SK-N-SH (cell line): ENCODE results near the gene SRGAP3. TPM values are rescaled to one million over a fixed set of nuclear protein-coding genes. Genes with fewer than 3 reads are reported as not detected.

Experiments used
- CTCF ChIA-PET: fragments of 300-600, 350-600 bp; formaldehyde crosslinking; extraction: SDS; loops from one replicate; lab custom pipeline; 2021; lab: Yijun Ruan, JAX
- POLR2A ChIA-PET: fragments of 350-600 bp; sonication (Branson Sonifier 250); formaldehyde crosslinking; extraction: SDS; loops from one replicate; lab custom pipeline; 2020; ENCODE audit warnings: antibody characterized with exemption, inconsistent platforms; lab: Yijun Ruan, JAX
- DNase-seq: peaks from one replicate; pipeline ENCODE4 v3.0.0; 2012
- H2AFZ ChIP-seq: fragments of 200-600 bp; sonication (generic); 2 replicates; pipeline ENCODE4 v1.8.1; 2016; ENCODE audit warnings: antibody characterized with exemption, mild to moderate bottlenecking, low read depth
- H3F3A ChIP-seq: fragments of 200-600 bp; sonication (generic); replicated peaks from 2 replicates; pipeline ENCODE3; 2016; ENCODE audit warnings: antibody characterized with exemption, mild to moderate bottlenecking; ENCODE audit not compliant: insufficient read depth
- H3K27ac ChIP-seq, 2 experiments: fragments of 200-500 bp in 1 of 2; fragments of 200-600 bp in 1 of 2; sonication (Bioruptor generic) in 1 of 2; sonication (generic), shearing (Covaris generic) in 1 of 2; 2 replicates each; pipeline versions ENCODE4 v1.5.1 to v1.6.1; 2014 to 2016; ENCODE audit warnings: low read depth in 2 of 2, inconsistent platforms in 1 of 2, low read length in 1 of 2, mild to moderate bottlenecking in 1 of 2, mixed read lengths in 1 of 2
- H3K27me3 ChIP-seq: fragments of 200-600 bp; sonication (generic), shearing (Covaris generic); 2 replicates; pipeline ENCODE4 v1.6.1; 2016; ENCODE audit warnings: mixed run types; ENCODE audit not compliant: insufficient read depth
- H3K36me3 ChIP-seq, 2 experiments: fragments of 200-500 bp in 1 of 2; fragments of 200-600 bp in 1 of 2; sonication (Bioruptor generic) in 1 of 2; sonication (generic) in 1 of 2; replicated peaks in 1 of 2; 2 replicates each; pipeline versions ENCODE3 to v1.5.1; 2014 to 2016; ENCODE audit warnings: low read length in 1 of 2, mild to moderate bottlenecking in 1 of 2; ENCODE audit not compliant: insufficient read depth in 2 of 2, control insufficient read depth in 1 of 2
- H3K4me1 ChIP-seq, 2 experiments: fragments of 200-500 bp in 1 of 2; fragments of 200-600 bp in 1 of 2; sonication (Bioruptor generic) in 1 of 2; sonication (generic), shearing (Covaris generic) in 1 of 2; 2 replicates each; pipeline versions ENCODE4 v1.5.1 to v1.6.1; 2014 to 2016; ENCODE audit warnings: low read depth in 1 of 2, low read length in 1 of 2, mixed run types in 1 of 2; ENCODE audit not compliant: insufficient read depth in 2 of 2, control insufficient read depth in 1 of 2
- H3K4me2 ChIP-seq: fragments of 200-600 bp; sonication (generic), shearing (Covaris generic); 2 replicates; pipeline ENCODE4 v1.6.1; 2017; ENCODE audit warnings: mixed run types
- H3K4me3 ChIP-seq, 2 experiments: fragments of 200-500 bp in 1 of 2; fragments of 200-600 bp in 1 of 2; sonication (Bioruptor generic) in 1 of 2; sonication (generic), shearing (Covaris generic) in 1 of 2; 2 replicates each; pipeline versions ENCODE4 v1.5.1 to v1.8.1; 2014 to 2016; ENCODE audit warnings: low read depth in 2 of 2, inconsistent platforms in 1 of 2, low read length in 1 of 2, mild to moderate bottlenecking in 1 of 2, mixed read lengths in 1 of 2, moderate library complexity in 1 of 2
- H3K79me2 ChIP-seq: fragments of 200-600 bp; sonication (generic); 2 replicates; pipeline ENCODE4 v1.8.1; 2017; ENCODE audit warnings: mild to moderate bottlenecking; ENCODE audit not compliant: insufficient read depth
- H3K9ac ChIP-seq: fragments of 200-600 bp; sonication (generic); 2 replicates; pipeline ENCODE4 v1.6.1; 2017; ENCODE audit warnings: mixed run types
- H3K9me2 ChIP-seq: fragments of 200-600 bp; sonication (generic); 2 replicates; pipeline ENCODE4 v1.6.1; 2017; ENCODE audit warnings: mixed run types
- H3K9me3 ChIP-seq: fragments of 200-600 bp; sonication (generic); 2 replicates; pipeline ENCODE4 v1.6.1; 2017; ENCODE audit warnings: mixed run types, mild to moderate bottlenecking, moderate library complexity
- H4K20me1 ChIP-seq: fragments of 200-600 bp; sonication (generic); 2 replicates; pipeline ENCODE4 v1.6.1; 2017; ENCODE audit warnings: mild to moderate bottlenecking, mixed run types; ENCODE audit not compliant: insufficient read depth
- CHD2 ChIP-seq: fragments of 150-350 bp; IDR thresholded peaks from 2 replicates; pipeline ENCODE4 v1.6.1; 2018; ENCODE audit warnings: low read length; ENCODE audit not compliant: partially characterized antibody
- ELF1 ChIP-seq: IDR thresholded peaks from 2 replicates; pipeline ENCODE4 v1.4.0; 2012
- FOXM1 ChIP-seq: IDR thresholded peaks from 2 replicates; pipeline ENCODE4 v1.4.0; 2012; ENCODE audit warnings: low read depth, mild to moderate bottlenecking
- GABPA ChIP-seq: IDR thresholded peaks from 2 replicates; pipeline ENCODE4 v1.4.0; 2012; ENCODE audit warnings: low read depth, mild to moderate bottlenecking
- GATA2 ChIP-seq: sonication (generic); formaldehyde crosslinking; IDR thresholded peaks from 2 replicates; pipeline ENCODE4 v1.5.0; 2020; ENCODE audit warnings: mild to moderate bottlenecking, missing genetic modification reagents
- JUND ChIP-seq: IDR thresholded peaks from 2 replicates; pipeline ENCODE4 v1.4.0; 2012
- MEF2A ChIP-seq: IDR thresholded peaks from 2 replicates; pipeline ENCODE4 v1.4.0; 2012; ENCODE audit warnings: low read depth, borderline replicate concordance
- MXI1 ChIP-seq: IDR thresholded peaks from 2 replicates; pipeline ENCODE4 v1.6.1; 2012; ENCODE audit warnings: mild to moderate bottlenecking, low read depth, low read length, improper control_type of control experiment
- NFIC ChIP-seq: IDR thresholded peaks from 2 replicates; pipeline ENCODE4 v1.4.0; 2012; ENCODE audit warnings: borderline replicate concordance
- RCOR1 ChIP-seq: fragments of 150-350 bp; IDR thresholded peaks from 2 replicates; pipeline ENCODE4 v1.6.1; 2017; ENCODE audit warnings: antibody characterized with exemption, low read length
- RXRA ChIP-seq: IDR thresholded peaks from 2 replicates; pipeline ENCODE4 v1.4.0; 2012; ENCODE audit warnings: low read depth, mild to moderate bottlenecking, borderline replicate concordance
- SMC3 ChIP-seq: IDR thresholded peaks from 2 replicates; pipeline ENCODE4 v1.6.1; 2012; ENCODE audit warnings: low read depth, low read length, improper control_type of control experiment
- TAF1 ChIP-seq: IDR thresholded peaks from 2 replicates; pipeline ENCODE4 v1.6.1; 2012; ENCODE audit warnings: low read depth, mild to moderate bottlenecking, low read length, moderate library complexity, borderline replicate concordance
- TEAD4 ChIP-seq: IDR thresholded peaks from 2 replicates; pipeline ENCODE4 v1.4.0; 2012; ENCODE audit warnings: mild to moderate bottlenecking, borderline replicate concordance; ENCODE audit not compliant: insufficient read depth
- WGBS: methylation state at CpG from one replicate; pipeline ENCODE4 v1.1.6; 2017; ENCODE audit warnings: low lambda C conversion rate; 5-methylcytosine and 5-hydroxymethylcytosine counted together
- polyA plus RNA-seq, 3 experiments: library from polyadenylated mRNA; depleted of rRNA; stranded (reverse); fragments of >200 nt; gene quantifications; 2 replicates each; pipeline ENCODE4 v1.2.3, GENCODE V29; 2012
- TF ChIP-seq, protein P1 (sequence below): fragments of 150-350 bp; IDR thresholded peaks from 2 replicates; pipeline ENCODE4 v1.6.1; 2017; ENCODE audit warnings: antibody characterized with exemption, low read length, low read depth, borderline replicate concordance
- TF ChIP-seq, protein P2 (sequence below): IDR thresholded peaks from 2 replicates; pipeline ENCODE4 v1.4.0; 2012; ENCODE audit warnings: low read depth, borderline replicate concordance
- TF ChIP-seq, protein P3 (sequence below): fragments of 150-350 bp; IDR thresholded peaks from 2 replicates; pipeline ENCODE4 v1.6.1; 2016; ENCODE audit warnings: mild to moderate bottlenecking, low read depth, low read length
- TF ChIP-seq, protein P4 (sequence below): IDR thresholded peaks from 2 replicates; pipeline ENCODE4; 2012
- TF ChIP-seq, protein P5 (sequence below): IDR thresholded peaks from 2 replicates; pipeline ENCODE4 v1.6.1; 2012; ENCODE audit warnings: mild to moderate bottlenecking, low read depth, low read length, moderate library complexity

SRGAP3 gene
- polyA plus RNA-seq, 1 of the 3 experiments (the other 2 are of a cell fraction), result 2.8 TPM

DNA sequence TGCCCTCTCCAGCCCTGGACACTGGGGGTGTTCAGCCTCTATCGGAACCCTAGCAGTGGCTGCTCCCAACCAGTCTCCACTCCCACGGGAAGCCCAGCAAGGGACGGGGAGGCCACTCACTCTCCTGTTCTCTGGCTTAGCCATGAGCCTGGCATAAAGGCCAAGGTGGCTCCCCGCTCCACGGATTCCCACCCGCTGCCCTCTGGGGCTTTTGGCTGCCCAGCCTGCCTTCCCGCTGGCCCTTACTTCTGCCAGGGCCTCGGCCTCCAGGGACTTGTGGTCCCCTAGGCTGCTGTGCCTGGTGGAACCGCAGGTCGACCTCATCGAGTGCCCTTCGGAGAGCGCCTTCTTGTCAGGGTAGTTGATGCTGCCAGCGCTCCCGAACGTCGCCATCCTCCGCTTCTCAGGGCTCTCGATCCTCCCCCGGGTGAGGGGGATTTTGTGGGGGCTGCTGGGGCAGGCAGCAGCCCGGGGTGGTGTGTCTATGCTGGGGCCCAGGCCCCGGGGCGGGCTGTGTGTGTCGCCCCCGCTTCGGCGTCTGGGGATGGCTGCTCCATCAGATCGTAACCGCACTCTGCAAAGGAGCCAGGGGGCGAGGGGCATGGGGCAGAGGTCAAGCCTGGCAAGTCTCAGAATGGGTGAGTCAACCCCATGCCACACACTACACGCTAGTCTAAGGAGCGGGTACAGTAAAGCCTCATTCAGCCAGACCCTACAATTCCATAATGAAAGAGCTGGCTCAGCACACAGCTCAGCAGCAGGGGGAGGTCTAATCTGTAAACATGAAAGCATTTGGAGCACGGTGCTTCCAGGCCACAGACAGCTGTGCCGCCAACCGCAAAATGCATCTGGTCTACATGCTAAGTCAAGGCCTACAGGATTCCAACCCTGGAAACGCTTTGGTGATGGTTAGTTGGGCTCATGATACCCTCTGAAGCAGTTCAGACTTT is 258.9 kb downstream of the SRGAP3 start:
- no peak for DNase-seq
- no peaks in the 10 kb centered on the region for H3K9me3 ChIP-seq
- H4K20me1 ChIP-seq, result no peaks in the 10 kb centered on the region
- WGBS, result 80% methylated on average over 35 of the region's 36 CpGs
- POLR2A ChIA-PET, result no interaction called here
- no peaks in the 10 kb centered on the region for H3K36me3 ChIP-seq
- H3K4me3 ChIP-seq, result no peak overlapping the region
- no peaks in the 10 kb centered on the region for H3F3A ChIP-seq
- H3K9me2 ChIP-seq, result no peaks in the 10 kb centered on the region
- H2AFZ ChIP-seq, result no peak overlapping the region
- no peak overlapping the region for H3K27ac ChIP-seq
- no peaks in the 10 kb centered on the region for H3K27me3 ChIP-seq
- CTCF ChIA-PET, result interaction anchor here (1.2 to 10.5 kb wide), 6 partner anchors 10 to 313 kb away, joined by 3 to 151 read pairs (median 64); no protein-coding TSS in a partner anchor
- no peak overlapping the region for H3K9ac ChIP-seq
- H3K4me1 ChIP-seq, result peaks cover 0 to 4% of the 10 kb centered on the region in 2 experiments; a peak in 1 of 4 replicates
- no peaks in the 10 kb centered on the region for H3K79me2 ChIP-seq
- TF ChIP-seq MEF2A (no peak), GABPA (no peak), RXRA (no peak), GATA2 (CRISPR knock-in tag) (no peak), JUND (no peak), SMC3 (no peak), TAF1 (no peak), TEAD4 (no peak), NFIC (no peak), RCOR1 (no peak), FOXM1 (no peak), MXI1 (no peak), ELF1 (no peak), CHD2 (no peak)
- TF ChIP-seq, protein P1, sequence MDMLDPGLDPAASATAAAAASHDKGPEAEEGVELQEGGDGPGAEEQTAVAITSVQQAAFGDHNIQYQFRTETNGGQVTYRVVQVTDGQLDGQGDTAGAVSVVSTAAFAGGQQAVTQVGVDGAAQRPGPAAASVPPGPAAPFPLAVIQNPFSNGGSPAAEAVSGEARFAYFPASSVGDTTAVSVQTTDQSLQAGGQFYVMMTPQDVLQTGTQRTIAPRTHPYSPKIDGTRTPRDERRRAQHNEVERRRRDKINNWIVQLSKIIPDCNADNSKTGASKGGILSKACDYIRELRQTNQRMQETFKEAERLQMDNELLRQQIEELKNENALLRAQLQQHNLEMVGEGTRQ, result no peak
- TF ChIP-seq, protein P2, sequence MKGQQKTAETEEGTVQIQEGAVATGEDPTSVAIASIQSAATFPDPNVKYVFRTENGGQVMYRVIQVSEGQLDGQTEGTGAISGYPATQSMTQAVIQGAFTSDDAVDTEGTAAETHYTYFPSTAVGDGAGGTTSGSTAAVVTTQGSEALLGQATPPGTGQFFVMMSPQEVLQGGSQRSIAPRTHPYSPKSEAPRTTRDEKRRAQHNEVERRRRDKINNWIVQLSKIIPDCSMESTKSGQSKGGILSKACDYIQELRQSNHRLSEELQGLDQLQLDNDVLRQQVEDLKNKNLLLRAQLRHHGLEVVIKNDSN, result no peak
- TF ChIP-seq, protein P3, sequence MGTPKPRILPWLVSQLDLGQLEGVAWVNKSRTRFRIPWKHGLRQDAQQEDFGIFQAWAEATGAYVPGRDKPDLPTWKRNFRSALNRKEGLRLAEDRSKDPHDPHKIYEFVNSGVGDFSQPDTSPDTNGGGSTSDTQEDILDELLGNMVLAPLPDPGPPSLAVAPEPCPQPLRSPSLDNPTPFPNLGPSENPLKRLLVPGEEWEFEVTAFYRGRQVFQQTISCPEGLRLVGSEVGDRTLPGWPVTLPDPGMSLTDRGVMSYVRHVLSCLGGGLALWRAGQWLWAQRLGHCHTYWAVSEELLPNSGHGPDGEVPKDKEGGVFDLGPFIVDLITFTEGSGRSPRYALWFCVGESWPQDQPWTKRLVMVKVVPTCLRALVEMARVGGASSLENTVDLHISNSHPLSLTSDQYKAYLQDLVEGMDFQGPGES, result no peak
- TF ChIP-seq, protein P4, sequence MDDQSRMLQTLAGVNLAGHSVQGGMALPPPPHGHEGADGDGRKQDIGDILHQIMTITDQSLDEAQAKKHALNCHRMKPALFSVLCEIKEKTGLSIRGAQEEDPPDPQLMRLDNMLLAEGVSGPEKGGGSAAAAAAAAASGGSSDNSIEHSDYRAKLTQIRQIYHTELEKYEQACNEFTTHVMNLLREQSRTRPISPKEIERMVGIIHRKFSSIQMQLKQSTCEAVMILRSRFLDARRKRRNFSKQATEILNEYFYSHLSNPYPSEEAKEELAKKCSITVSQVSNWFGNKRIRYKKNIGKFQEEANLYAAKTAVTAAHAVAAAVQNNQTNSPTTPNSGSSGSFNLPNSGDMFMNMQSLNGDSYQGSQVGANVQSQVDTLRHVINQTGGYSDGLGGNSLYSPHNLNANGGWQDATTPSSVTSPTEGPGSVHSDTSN, result no peak
- TF ChIP-seq, protein P5, sequence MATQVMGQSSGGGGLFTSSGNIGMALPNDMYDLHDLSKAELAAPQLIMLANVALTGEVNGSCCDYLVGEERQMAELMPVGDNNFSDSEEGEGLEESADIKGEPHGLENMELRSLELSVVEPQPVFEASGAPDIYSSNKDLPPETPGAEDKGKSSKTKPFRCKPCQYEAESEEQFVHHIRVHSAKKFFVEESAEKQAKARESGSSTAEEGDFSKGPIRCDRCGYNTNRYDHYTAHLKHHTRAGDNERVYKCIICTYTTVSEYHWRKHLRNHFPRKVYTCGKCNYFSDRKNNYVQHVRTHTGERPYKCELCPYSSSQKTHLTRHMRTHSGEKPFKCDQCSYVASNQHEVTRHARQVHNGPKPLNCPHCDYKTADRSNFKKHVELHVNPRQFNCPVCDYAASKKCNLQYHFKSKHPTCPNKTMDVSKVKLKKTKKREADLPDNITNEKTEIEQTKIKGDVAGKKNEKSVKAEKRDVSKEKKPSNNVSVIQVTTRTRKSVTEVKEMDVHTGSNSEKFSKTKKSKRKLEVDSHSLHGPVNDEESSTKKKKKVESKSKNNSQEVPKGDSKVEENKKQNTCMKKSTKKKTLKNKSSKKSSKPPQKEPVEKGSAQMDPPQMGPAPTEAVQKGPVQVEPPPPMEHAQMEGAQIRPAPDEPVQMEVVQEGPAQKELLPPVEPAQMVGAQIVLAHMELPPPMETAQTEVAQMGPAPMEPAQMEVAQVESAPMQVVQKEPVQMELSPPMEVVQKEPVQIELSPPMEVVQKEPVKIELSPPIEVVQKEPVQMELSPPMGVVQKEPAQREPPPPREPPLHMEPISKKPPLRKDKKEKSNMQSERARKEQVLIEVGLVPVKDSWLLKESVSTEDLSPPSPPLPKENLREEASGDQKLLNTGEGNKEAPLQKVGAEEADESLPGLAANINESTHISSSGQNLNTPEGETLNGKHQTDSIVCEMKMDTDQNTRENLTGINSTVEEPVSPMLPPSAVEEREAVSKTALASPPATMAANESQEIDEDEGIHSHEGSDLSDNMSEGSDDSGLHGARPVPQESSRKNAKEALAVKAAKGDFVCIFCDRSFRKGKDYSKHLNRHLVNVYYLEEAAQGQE, result no peak
- TF ChIP-seq, all 33 proteins: peak for 0
- no peak overlapping the region for H3K4me2 ChIP-seq
